Kidney capillary endothelial cell (primary cell): ENCODE results near the gene DLGAP4.

ENCODE experiments used
- DNase-seq: peaks from one replicate; pipeline ENCODE4 v3.0.0-alpha.2; 2018; ENCODE audit warnings: low spot score

Gene DLGAP4

DNA sequence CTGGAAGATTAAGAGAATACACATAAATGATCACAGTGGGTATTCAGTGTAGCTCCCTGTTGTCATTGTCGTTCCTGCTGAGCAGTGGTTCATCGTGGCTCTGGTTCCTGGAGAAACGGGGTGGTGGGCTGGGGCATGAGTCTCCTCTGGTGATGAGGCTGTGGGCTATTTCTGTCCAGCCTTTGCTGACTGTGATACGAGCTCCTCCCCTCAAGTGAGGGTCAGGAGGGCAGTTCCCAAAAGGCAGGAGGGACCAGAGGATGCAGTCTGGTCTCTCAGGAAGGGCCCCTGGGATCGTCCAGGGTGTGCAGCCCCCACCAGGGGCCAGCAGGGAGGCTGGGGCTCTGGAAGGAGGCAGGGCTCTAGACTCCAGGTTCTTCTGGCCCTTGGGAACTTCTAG, 31.1 kb upstream of the DLGAP4 start:
- no peak for DNase-seq

DNA sequence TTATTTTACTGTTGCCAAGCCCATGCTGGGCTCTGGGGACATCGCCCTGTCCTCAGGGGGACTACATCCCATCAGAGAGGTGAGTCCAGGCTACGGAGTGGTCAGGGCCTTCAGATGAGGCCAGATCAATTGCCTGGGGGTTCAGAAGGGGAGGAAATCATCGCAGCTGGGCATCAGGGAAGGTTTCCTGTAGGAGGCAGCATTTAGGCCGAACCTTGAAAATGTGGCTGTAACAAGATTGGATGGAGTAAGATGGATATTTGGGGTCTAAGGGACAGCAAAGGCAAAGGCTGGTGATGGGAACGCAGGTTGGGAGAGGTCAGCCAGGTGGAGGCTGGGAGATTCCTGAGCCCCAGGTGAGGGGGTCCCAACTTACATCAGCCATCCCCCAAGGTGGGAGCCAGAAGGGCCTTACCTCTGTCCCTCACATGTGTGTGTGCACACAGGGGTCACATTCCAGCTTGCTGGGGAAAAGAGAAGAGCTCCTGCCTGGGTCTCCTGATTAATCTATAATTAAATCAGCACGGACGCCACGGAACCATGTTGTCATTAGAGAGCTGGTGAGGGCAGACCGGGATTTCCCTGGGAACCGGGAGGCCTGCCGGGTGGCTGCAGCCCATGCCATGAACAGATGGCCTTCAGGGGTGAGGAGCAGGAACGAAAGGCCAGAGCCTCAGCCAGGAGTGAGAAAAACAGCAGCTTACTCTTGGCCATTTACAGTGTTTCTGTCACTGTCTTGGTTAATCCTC, 30.5 kb upstream of the DLGAP4 start:
- DNase-seq, result no peak

DNA sequence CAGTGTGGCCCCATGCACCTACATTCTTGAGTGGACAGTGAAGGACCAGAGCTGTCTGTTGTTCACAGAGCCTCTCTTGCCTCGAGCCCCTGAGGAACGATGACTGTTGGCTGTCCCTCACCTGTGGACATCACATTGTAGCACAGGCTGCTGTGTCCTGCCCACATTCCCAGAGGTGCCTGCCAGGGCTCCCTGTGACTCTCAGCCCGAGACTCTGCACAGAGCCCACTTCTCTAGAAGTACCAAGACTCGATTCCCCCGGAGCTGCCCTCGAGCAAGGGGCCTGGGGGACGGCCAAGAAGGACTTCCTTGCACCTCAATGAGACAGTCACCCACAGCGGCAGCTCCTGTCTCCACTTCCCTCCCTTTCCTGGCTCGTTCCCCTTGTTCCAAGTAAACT, 28.6 kb upstream of the DLGAP4 start:
- DNase-seq, result no peak

- DNase-seq, result no peak
These were observed 26.8 kb upstream of the DLGAP4 start for GRCh38 chr20:36279362-36279761.

DNA sequence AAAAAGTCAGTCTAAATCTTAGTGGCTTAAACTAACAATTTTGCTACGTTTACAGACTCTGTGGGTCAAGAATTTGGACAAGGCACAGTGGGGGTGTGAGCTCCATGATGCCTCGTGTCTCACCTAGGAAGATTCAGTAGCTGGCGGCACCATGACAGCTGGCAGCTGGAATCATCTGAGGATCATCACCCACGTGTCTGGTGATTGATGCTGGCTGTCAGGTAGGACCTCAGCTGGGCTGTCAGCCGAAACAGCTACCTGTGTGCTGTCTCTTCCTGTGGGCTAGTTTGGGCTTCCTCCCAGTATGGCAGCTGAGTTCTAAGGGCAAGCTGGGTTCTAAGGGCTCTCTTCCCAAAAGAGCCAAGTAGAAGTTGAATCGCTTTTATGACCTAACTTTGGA, 26.4 kb upstream of the DLGAP4 start:
- no peak for DNase-seq

- no peak for DNase-seq
These were observed 24.3 kb upstream of the DLGAP4 start for GRCh38 chr20:36281785-36282380.

- DNase-seq, result no peak
These were observed 21.4 kb upstream of the DLGAP4 start for GRCh38 chr20:36284751-36285150.

DNA sequence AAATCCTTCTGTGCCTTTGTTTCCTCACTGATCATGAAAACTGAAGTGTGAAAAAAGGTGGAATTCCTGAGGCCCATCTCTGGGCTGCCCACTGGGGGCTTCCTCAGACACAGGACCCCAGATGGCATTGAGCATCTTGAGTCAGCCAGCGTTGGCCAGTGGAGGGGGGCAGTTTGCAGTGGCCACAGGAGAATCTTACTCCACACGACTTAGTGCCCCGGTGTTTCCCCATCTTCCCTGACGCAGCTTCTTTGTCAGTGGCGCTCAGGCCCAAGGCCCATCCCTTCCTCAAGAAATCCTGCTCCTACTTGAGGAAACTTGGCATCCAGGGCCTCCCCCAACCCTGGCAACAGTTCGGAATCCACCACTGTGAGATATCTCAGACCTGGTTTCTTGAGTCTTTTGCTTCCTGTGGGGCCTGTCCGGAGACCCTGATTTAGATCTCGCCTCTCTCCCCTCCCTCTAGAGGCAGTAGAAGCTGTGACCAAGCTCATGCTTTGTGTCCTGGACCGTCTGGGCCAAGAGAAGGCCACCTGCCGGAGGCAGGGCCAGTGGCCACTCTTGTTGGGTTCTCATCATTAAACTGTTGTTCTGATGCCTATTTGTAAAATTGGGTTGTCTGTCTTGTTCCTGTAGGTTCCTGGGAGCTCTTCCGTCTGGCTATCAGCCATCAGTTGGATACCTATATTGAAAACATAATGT, 20.2 kb upstream of the DLGAP4 start:
- DNase-seq, result no peak

DNA sequence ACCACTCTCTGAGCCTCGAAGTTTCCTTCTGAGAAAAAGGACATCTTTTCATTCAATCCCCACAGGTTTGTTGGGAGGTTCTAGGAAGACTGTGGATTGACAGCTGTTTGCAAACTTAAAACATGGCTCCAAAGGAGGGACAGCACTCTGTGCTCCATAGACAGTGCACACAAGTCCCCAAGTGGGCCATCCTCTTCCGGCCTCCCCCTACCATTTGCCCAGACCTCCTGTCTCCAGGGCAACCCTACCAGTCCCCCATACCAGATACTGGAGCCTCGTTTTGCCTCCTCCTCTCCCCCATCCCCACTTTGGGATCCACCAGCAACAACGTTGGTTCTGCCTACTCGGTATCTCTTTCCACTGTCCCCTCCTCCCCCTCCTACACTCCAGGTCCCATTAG, 8.5 kb upstream of the DLGAP4 start:
- no peak for DNase-seq

- no peak for DNase-seq
These were observed 8.1 kb upstream of the DLGAP4 start for GRCh38 chr20:36298061-36298460.

DNA sequence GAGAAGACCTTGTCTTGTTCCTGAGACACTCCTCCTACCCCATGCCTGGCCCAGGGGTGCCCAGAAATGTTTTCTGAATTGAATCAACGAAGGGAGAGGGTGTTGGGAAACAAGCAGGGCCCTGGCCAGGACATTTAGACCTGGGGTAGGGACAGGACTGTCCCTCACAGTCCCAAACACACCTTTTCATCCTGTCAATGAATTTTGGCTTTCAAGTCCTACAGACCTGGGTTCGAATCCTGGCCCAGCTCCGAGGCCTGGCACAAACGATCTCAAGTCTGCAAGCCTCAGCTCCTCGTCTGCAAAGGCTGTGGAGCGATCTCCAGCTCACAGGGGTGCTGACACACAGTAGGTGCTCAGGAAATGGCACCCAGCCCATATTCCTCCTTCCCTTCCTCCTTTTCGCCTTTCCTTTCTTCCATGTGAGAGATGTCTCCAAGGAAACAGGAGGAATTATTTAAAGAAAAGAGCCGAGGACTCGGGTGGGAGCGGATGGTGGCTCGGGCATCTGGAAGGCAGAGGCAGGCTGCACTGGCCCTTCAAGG, 7.3 kb upstream of the DLGAP4 start:
- DNase-seq, result no peak

DNA sequence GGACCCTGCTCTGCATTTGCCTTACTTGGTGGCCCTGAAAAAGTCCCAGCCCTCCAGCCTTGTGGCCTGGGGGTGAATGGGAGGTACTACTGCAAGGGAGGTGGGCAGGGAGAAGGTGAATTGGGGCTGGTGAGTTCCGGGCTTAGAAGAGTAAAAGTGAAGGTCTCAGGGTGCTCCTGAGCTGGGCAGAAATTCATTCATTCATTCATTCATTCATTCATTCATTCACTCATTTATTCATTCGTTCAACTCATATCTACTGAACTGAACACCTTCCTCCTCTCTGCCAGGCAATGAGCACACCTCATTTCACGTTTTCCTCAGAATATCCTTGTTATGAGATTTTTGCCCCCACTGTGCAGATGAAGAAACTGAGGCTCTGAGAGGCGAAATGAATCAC, 6.7 kb upstream of the DLGAP4 start:
- no peak for DNase-seq

DNA sequence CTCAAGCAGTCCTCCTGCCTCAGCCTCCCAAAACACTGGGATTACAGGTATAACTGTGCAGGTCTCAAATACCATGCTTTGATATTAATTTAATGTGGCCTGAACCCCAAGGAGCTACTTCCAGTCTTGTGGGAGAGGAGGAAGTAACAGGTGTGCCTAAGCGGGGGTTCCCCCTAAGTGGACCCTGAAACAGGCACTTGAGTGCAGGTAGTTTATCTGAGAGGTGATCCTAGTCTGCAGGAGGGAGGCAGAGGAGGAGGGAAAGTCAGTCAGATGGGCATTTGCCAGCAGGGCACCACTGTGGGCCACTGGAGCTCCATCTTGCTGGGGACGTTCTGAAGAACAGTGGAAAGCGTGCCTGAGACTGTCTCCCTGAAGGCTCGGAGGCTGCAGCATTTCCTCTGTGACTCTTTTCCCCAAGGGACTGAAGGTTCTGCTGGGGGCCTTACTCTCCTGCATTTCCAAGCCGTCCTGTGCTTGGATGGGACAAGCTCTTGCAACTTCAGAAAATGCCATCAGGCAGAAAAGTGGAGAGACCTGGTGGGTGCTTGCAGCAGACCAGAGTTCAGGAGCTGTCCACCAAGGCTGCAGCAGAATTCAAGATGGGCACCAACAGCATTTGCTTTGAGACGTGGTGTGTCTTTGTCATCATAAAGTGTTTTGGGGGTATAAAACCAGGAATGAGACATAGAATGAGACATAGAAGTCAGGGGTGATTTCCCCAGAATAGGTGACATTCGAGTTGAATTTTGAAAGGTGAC, 4.6 kb upstream of the DLGAP4 start:
- DNase-seq, result no peak

DNA sequence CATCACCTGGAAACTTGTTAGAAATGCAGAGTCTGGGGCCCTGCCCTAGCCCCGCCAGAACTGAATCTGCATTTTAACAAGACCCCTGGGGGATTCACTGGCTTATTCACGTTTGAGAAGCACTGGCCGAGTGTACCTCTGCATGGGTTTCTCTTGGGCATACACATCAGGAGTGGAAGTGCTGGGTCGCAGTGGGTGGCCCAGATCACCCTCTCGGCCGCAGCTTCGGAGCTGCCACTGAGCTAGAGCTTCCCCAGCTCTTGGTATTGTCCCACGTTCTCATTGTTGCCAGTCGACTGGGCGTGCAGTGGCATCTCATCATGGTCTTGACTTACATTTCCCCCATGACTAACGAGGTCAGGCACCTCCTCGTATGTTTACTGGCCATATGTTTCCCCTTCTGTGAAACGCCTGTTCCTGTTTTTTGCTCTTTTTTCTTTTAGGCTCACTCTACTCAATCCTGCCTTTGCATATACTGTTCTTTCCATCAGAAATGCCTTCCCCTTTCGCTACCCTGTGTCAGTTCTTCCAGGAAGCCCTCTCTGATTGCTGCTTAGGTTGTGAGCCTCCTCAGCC, 3.0 kb upstream of the DLGAP4 start:
- DNase-seq, result peak; percentile 55

GRCh38 chr20:36303831-36304230, 2.3 kb upstream of the DLGAP4 start:
- no peak for DNase-seq

DNA sequence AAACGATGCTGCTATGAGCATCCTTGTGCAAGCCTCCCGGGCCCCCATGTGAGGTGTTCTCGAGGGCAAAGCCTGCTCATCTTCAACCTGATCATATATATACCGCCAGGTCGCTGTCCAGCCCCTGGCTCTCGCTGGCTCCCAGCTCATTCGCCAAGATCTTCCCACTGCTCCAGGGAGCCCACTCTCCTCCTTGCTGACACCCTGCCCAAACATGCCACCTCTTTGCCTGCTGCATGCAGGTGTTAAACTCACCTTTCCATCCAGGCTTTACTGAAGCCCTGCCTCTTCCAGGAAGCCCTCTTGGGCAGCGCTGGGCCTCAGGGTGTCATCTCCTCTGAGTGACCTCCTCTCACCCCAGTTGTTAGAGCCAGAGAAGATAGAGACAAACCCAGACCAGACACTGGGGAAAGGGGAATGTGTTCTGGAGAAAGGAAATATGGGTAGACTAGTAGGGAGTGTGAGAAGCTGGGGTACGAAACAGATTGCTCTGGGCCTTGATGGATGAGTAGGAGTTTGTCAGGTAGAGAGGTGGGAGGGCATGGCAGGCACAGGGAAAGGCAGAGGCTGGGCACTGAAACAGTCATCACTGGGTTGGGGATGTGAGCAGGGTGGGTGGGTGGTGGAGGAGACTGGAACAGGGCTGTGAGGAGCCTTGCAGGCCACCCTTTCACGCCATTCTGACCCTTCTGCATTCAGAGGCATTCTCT, 1.2 kb upstream of the DLGAP4 start:
- DNase-seq, result no peak

GRCh38 chr20:36306553-36307411, 643 bp downstream of the DLGAP4 start:
- DNase-seq, result no peak

GRCh38 chr20:36307412-36308325, 1.5 kb downstream of the DLGAP4 start:
- DNase-seq, result no peak

- no peak for DNase-seq
These were observed 2.2 kb downstream of the DLGAP4 start for GRCh38 chr20:36308353-36308752.
